ENCODE results near the gene TXLNB. TPM values are rescaled to one million over a fixed set of nuclear protein-coding genes. Genes with fewer than 3 reads are reported as not detected.

TXLNB gene
- polyA plus RNA-seq, 1 of the 3 experiments (the other 2 are of a cell fraction) = 0.12 TPM

GRCh38 chr6:139201378-139201777 lies 90.4 kb downstream of the TXLNB start:
- H3K79me2 ChIP-seq (ENCODE audit: insufficient read depth) = no peaks in the 10 kb centered on the region
- POLR2A ChIA-PET = no interaction called here
- H3K4me3 ChIP-seq (ENCODE audit: low read depth in 2 of 2, low read length in 1 of 2) = no peak overlapping the region
- no peak for TF ChIP-seq FOXM1 (IDR thresholded peaks at IDR 0.05; ENCODE audit: low read depth)
- no peak for TF ChIP-seq REST (IDR thresholded peaks at IDR 0.05; ENCODE audit: low read depth, low read length)
- no peak for TF ChIP-seq TAF1 (IDR thresholded peaks at IDR 0.05; ENCODE audit: borderline replicate concordance, low read depth, low read length)
- no peaks in the 10 kb centered on the region for H3K9me2 ChIP-seq
- no peaks in the 10 kb centered on the region for H3K27me3 ChIP-seq (ENCODE audit: insufficient read depth)
- CTCF ChIA-PET = interaction anchor here (0.8 to 1.3 kb wide), 2 partner anchors 21 to 49 kb away, joined by 3 read pairs; no protein-coding TSS in a partner anchor
- no peaks in the 10 kb centered on the region for H3F3A ChIP-seq (replicated peaks; ENCODE audit: insufficient read depth)
- no peaks in the 10 kb centered on the region for H3K36me3 ChIP-seq (replicated peaks in 1 of 2; ENCODE audit: control insufficient read depth in 1 of 2, insufficient read depth in 2 of 2, low read length in 1 of 2)
- 24% methylated on average over 4 of the region's 4 CpGs for WGBS (ENCODE audit: low lambda C conversion rate)
- no peak for DNase-seq
- no peaks in the 10 kb centered on the region for H4K20me1 ChIP-seq (ENCODE audit: insufficient read depth)
- H3K27ac ChIP-seq (ENCODE audit: low read depth in 2 of 2, low read length in 1 of 2) = no peak overlapping the region
- no peak overlapping the region for H2AFZ ChIP-seq (ENCODE audit: low read depth)
- H3K9me3 ChIP-seq = no peaks in the 10 kb centered on the region
- no peak overlapping the region for H3K4me2 ChIP-seq
- H3K4me1 ChIP-seq (ENCODE audit: control insufficient read depth in 1 of 2, insufficient read depth in 2 of 2, low read depth in 1 of 2, low read length in 1 of 2) = no peaks in the 10 kb centered on the region
- no peak overlapping the region for H3K9ac ChIP-seq

GRCh38 chr6:139198529-139199288 lies 93.1 kb downstream of the TXLNB start:
- H3K27ac ChIP-seq (ENCODE audit: low read depth in 2 of 2, low read length in 1 of 2) = no peak overlapping the region
- no peaks in the 10 kb centered on the region for H3K9me3 ChIP-seq
- H3K4me3 ChIP-seq (ENCODE audit: low read depth in 2 of 2, low read length in 1 of 2) = no peak overlapping the region
- H3K4me1 ChIP-seq (ENCODE audit: control insufficient read depth in 1 of 2, insufficient read depth in 2 of 2, low read depth in 1 of 2, low read length in 1 of 2) = no peaks in the 10 kb centered on the region
- TF ChIP-seq RAD21 (IDR thresholded peaks at IDR 0.05; ENCODE audit: low read length) (no peak), EP300 (IDR thresholded peaks at IDR 0.05; ENCODE audit: borderline replicate concordance in 1 of 2, low read depth in 1 of 2, low read length in 1 of 2) (no peak), MXI1 (IDR thresholded peaks at IDR 0.05; ENCODE audit: low read depth, low read length) (no peak), RXRA (IDR thresholded peaks at IDR 0.05; ENCODE audit: borderline replicate concordance, low read depth) (no peak), NRF1 (IDR thresholded peaks at IDR 0.05; ENCODE audit: low read depth, low read length) (no peak), ELF1 (IDR thresholded peaks at IDR 0.05) (no peak), GATA2 (CRISPR knock-in tag; IDR thresholded peaks at IDR 0.05) (no peak), RCOR1 (IDR thresholded peaks at IDR 0.05; ENCODE audit: low read length) (no peak), FOXM1 (IDR thresholded peaks at IDR 0.05; ENCODE audit: low read depth) (no peak)
- CTCF ChIA-PET = no interaction called here
- WGBS (ENCODE audit: low lambda C conversion rate) = 5% methylated on average over 4 of the region's 4 CpGs
- H3K79me2 ChIP-seq (ENCODE audit: insufficient read depth) = no peaks in the 10 kb centered on the region
- no peaks in the 10 kb centered on the region for H3F3A ChIP-seq (replicated peaks; ENCODE audit: insufficient read depth)
- H3K4me2 ChIP-seq = no peak overlapping the region
- no peaks in the 10 kb centered on the region for H3K36me3 ChIP-seq (replicated peaks in 1 of 2; ENCODE audit: control insufficient read depth in 1 of 2, insufficient read depth in 2 of 2, low read length in 1 of 2)
- H4K20me1 ChIP-seq (ENCODE audit: insufficient read depth) = no peaks in the 10 kb centered on the region
- H3K27me3 ChIP-seq (ENCODE audit: insufficient read depth) = no peaks in the 10 kb centered on the region
- H3K9ac ChIP-seq = no peak overlapping the region
- POLR2A ChIA-PET = no interaction called here
- H2AFZ ChIP-seq (ENCODE audit: low read depth) = no peak overlapping the region
- no peak for DNase-seq
- H3K9me2 ChIP-seq = no peaks in the 10 kb centered on the region
